GM13976 (cell line): ENCODE measurements around the gene METTL25B.

Experiments
- DNase-seq: peaks from one replicate; pipeline ENCODE4 v3.0.0; 2012; ENCODE audit warnings: low spot score
- in situ Hi-C: fragments of 300-500 bp; cut with MboI; formaldehyde crosslinking; loops from one replicate; pipeline ENCODE4 v1.12.0; 2022; ENCODE audit warnings: low sequenced_read_pairs, mixed read lengths, inconsistent platforms; ENCODE audit not compliant: unreplicated experiment
- TF ChIP-seq, protein P1 (sequence below): IDR thresholded peaks from 2 replicates; pipeline ENCODE4 v1.5.1; 2012; ENCODE audit warnings: borderline replicate concordance, mild to moderate bottlenecking; ENCODE audit not compliant: insufficient read depth; ENCODE audit errors: extremely low read depth, missing control alignments, control extremely low read depth

The METTL25B gene

DNA sequence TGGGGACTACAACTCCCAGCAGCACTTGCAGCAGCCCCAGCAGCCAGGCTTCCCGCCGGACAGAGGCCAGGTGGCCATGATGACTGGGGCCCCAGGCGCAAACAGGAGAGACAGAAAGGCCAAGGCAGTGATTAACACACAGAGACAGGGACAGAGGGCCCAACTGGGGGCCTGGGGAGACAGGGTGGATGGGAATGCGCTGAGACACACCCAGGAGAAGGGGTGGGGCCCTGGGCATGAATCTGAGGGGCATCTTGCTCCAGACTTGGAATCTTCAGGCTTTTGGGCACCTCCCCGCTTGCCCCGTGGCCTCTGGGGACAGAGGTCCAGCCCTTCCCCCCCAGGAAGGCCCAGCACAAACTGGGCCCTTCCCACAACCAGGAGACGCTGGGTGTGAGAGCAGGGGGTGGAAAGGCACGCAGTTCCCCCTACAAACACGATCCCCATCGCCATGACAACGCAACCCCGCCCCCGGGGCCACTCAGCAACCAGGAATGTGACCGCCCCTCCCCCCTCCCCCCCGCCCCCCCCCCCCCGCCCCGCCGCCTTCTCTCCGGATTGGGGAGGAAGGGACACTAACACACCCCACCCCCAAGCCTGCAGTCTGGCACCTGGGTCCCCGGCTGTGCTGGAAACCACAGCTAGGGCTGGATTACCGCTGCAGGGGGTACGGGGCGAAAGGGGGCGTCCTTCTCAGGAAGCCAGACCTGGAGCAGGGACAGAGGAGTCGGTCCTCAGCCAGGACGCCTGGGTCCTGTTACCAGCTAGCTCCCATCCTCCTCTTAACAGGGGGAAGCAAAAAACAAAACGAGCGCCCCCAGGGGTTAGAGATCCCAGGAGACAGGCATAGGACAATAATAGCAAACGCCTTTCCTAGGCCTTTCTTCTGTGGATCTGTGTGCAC, 18.7 kb downstream of the METTL25B start:
- TF ChIP-seq, protein P1, sequence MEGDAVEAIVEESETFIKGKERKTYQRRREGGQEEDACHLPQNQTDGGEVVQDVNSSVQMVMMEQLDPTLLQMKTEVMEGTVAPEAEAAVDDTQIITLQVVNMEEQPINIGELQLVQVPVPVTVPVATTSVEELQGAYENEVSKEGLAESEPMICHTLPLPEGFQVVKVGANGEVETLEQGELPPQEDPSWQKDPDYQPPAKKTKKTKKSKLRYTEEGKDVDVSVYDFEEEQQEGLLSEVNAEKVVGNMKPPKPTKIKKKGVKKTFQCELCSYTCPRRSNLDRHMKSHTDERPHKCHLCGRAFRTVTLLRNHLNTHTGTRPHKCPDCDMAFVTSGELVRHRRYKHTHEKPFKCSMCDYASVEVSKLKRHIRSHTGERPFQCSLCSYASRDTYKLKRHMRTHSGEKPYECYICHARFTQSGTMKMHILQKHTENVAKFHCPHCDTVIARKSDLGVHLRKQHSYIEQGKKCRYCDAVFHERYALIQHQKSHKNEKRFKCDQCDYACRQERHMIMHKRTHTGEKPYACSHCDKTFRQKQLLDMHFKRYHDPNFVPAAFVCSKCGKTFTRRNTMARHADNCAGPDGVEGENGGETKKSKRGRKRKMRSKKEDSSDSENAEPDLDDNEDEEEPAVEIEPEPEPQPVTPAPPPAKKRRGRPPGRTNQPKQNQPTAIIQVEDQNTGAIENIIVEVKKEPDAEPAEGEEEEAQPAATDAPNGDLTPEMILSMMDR, result no peak
- peak; percentile 78 for DNase-seq
- in situ Hi-C loops, result no loop called here

GRCh38 chr1:156747742-156748669, 19.7 kb downstream of the METTL25B start:
- TF ChIP-seq, protein P1, result no peak
- DNase-seq, result no peak
- in situ Hi-C loops, result no loop called here

GRCh38 chr1:156748670-156749418, 20.6 kb downstream of the METTL25B start:
- in situ Hi-C loops, result no loop called here
- no peak for DNase-seq
- TF ChIP-seq, protein P1, result no peak

GRCh38 chr1:156749419-156750118, 21.3 kb downstream of the METTL25B start:
- in situ Hi-C loops, result no loop called here
- no peak for DNase-seq
- TF ChIP-seq, protein P1, result no peak

GRCh38 chr1:156750191-156750672, 22.0 kb downstream of the METTL25B start:
- in situ Hi-C loops, result no loop called here
- DNase-seq, result peak; percentile 37
- TF ChIP-seq, protein P1, result no peak
